Ramos (cell line): ENCODE measurements around the gene SPG11.
"Not testable (repeated sequence)": the region's sequence is repeated elsewhere in the genome, so short reads cannot be mapped to it uniquely, and the experiment has no call there.

Experiments
- in situ Hi-C: fragments of 300-500 bp; cut with MboI; formaldehyde crosslinking; loops from one replicate; pipeline ENCODE4 v1.14.3; 2022; ENCODE audit warnings: low sequenced_read_pairs; ENCODE audit not compliant: unreplicated experiment

Gene SPG11

DNA sequence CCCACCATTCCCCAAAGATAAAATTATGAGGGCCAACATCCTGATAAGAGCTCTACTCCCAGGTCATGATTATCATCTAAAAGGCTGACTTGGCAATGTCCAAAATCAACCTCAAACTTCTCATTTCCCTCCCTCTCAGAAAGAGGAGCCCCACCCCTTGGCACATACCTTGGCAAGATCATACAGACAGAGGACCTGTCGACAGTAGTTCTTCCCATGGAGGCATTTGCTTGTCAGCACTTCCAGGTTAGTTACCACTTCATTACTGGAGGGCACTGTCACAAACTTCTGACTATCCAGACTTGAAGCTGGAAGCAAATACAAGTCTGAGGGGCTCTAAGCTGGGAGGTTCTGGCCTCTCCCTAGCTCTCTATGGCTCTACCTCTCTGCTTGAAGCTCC, 88.7 kb downstream of the SPG11 start:
- in situ Hi-C loops: no loop called here

DNA sequence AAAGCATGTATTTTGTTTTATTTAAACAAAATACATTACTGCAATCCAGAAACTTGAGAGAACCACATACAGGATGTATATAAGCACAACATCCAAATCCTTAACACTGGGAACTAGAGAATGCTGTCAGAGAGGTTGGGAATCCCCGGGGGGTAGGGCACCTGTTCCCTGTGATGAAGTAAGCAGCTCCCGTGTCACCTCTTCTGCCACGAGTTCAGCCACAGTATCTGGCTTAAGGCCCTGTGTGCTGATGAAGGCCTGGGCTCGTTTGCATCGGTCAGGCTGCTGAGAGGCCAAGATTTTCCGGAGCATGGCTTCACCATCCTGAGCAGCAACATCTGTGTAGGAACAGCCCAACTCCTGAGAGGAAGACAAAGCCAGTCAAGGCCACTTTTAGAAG, 90.1 kb downstream of the SPG11 start:
- in situ Hi-C loops: no loop called here

DNA sequence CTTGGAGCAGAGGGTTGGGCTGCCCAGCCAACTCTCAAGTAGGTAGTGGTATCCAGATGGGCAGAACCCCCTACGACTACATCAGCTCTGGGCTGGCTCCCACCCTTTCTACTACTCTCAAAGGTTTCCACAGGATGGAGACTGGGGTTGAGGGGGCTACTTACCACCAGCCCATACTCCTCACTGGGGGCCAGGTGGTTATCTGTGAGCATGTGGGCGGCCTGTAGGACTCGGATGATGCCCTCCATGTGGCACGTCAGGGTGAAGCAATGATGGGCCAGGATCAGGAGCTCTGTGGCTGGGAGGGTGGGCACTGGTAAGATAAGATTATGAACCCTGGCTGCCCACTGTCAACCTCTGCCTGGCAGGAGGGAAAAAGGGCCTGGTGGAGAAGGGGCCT, 93.1 kb downstream of the SPG11 start:
- in situ Hi-C loops: no loop called here

DNA sequence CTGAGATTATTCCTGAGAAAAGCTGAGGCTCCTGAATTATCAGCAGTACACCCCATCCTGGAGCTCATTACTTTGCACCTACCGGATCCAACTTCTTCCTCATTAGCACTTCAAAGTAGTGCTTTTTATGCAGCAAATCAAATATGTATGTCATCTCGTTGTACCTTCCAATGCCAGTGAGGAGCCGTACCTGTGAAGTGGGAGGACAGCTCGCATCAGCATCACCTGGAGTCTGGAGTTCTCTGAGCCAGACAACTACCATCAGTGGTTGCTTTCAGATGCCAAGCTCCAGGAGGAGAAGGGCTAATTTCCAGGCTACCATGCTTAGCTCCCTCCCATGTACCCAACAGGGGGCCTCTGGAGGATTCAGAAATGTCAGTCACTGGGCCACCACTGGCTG, 94.1 kb downstream of the SPG11 start:
- in situ Hi-C loops: no loop called here

DNA sequence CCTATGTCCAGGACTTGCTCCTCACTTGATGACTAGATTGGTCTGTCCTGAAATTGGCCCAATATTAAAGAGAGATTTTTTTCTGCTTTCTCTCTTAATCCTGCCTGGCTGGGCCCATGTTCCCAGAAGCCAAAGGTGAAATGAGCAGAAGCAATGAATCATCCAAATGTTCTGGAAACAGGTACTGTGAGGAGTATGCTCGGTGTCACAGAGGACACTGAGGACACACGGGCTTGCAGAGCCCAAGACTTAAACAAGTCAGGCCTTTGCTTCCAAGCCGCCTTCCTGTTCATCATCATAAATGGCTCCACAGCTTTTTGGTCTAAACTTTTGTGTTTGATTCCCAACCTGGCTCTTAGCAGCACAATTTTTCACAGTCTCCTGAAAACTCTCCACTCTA, 95.1 kb downstream of the SPG11 start:
- in situ Hi-C loops: no loop called here

DNA sequence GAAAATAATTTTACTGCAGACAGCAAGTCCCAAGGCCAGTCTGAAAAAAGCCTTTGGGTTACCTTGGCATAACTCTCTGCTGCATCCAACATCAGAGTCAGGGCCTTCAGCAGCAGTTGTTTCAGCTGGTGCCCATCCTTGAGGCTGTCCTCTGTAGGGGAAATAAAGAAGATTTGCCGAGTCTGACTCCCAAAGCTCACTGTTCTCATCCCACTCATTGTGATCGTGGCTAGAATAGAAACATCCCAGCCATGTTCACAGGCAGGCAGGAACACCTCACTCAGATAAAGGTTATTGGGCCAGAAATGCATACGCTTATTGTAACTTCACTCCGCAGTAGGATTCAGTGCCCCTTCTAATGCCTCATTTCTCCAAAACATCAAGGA, 97.3 kb downstream of the SPG11 start:
- in situ Hi-C loops: no loop called here

DNA sequence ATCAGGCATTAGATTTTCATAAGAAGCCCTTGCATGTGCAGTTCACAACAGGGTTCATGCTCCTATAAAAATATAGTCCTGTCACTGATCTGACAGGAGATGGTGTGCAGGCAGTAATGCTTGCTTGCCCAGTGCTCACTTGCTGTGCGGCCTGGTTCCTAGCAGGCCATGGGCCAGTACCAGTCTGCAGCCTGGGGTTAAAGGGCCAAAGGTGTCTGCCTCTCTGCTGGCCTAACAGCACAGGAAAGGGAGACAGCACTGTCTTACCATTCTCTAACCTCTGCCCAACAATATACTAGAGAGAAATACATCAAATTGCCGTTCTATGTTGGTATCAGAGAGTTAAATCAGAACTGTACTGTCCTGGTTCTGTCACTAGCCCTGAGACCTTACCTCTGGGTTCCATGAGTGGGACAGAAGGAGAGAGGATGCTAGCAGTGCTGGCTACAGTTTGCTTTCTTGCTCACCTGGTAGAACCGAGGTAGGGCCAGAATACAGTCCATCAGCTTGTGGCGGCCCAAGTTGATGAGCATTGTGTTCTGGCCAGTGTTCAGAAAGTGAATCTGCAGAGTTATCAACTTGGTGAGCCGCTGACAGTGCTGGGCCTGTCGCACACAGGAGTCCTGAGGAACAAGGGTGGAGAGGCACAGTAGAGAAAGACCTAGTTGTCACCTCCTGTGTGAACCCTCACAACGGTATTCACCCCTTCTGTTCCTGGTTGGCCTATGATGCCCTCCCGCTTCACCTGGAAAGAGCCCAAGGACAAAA, 97.9 kb downstream of the SPG11 start:
- in situ Hi-C loops: no loop called here

DNA sequence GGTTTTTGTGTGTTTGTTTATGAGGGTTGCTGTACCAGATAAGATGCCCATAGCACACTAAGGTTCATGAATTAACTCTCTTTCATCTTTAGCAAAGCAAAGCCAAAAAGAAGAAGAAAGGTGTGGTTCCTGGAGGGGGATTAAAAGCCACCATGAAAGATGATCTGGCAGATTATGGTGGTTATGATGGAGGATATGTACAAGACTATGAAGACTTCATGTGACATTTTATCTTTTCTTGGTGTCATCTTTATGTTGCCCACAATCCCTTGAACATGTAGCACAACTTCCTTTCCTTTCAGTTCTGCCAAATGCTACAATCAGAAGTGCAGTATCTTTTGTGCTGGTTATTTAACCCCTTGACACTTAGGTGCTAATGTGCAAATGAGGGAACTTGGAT, 102.5 kb downstream of the SPG11 start:
- in situ Hi-C loops: not testable (repeated sequence)

DNA sequence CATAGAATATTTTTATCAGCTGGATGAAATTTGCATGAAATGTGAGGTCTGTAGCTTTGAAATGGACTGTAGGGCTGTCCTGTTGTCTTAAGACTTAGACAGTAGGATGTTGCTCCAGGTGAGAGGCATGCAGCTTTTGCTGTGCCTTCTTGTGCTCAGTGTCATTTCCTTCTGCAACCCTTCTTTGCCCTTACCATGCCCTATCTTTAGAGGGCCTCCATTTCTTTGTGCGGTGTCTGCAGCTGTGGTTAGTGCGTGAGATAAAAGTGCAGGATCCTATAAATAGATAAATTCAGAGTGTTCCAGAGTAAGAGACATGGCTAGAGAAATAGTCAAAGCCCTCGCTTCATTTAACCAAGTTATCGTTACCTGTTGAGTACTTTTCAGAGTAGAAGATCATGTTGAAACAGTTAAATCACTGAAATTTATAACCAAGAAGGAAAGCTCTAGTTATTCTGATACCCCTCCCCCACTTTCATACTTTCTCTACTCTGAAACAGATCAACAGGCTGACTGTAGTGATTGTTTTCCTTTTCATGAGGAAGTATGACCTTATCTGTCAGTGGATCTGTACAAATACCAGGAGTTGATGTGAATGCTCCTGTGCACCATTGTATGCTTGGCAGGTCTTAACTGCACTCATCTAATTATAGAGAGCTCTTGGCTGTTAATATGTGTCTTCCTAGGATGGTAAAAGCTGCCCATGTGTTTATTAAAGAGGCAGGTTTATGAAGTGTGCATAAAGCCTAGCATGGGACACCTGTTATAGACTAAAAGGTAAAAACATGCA, 108.3 kb downstream of the SPG11 start:
- in situ Hi-C loops: no loop called here

DNA sequence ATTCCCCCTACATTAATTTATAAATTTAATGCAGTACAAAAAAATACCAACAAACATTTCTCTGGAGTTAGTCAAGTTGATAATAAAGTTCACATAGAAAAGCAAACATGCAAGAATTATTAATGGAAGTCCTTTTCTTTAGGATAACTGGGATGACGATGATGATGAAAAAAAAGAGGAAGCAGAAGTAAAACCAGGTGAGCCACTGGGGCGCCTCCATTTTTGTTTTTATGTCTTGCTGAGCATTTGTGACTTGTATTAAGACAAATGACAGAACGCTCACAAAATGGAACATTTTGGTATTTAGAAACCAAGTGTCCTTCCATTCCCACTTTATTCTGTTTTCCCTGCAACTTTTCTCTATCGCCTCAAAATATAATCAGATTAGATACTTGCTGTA, 112.7 kb downstream of the SPG11 start:
- in situ Hi-C loops: no loop called here

DNA sequence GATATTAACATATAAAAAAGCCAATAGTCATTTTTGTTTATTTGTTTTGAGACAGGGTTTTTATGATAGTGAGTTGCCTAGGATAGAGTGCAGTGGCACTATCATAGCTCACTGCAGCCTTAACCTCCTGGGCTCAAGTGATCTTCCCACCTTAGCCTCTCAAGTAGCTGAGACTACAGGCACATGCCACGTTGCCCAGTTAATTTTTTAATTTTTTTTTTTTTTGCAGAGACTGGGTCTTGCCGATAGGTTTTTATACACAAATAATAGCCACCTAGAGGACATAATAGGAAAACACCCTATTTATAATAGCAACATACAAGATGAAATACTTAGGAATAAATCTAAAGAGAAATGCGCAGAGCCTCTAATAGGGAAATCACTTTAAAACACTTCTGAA, 113.2 kb downstream of the SPG11 start:
- in situ Hi-C loops: no loop called here

DNA sequence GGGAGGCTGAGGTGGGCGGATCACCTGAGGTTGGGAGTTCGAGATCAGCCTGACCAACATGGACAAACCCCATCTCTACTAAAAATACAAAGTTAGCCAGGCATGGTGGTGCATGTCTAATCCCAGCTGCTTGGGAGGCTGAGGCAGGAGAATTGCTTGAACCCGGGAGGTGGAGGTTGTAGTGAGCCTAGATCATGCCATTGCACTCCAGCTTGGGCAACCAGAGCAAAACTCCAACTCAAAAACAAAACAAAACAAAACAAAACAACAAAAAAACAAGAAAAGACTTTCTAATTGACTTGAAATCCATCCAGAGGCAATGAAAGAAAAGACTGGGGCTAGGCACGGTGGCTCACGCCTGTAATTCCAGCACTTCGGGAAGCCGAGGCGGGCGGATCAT, 114.3 kb downstream of the SPG11 start:
- in situ Hi-C loops: not testable (repeated sequence)

DNA sequence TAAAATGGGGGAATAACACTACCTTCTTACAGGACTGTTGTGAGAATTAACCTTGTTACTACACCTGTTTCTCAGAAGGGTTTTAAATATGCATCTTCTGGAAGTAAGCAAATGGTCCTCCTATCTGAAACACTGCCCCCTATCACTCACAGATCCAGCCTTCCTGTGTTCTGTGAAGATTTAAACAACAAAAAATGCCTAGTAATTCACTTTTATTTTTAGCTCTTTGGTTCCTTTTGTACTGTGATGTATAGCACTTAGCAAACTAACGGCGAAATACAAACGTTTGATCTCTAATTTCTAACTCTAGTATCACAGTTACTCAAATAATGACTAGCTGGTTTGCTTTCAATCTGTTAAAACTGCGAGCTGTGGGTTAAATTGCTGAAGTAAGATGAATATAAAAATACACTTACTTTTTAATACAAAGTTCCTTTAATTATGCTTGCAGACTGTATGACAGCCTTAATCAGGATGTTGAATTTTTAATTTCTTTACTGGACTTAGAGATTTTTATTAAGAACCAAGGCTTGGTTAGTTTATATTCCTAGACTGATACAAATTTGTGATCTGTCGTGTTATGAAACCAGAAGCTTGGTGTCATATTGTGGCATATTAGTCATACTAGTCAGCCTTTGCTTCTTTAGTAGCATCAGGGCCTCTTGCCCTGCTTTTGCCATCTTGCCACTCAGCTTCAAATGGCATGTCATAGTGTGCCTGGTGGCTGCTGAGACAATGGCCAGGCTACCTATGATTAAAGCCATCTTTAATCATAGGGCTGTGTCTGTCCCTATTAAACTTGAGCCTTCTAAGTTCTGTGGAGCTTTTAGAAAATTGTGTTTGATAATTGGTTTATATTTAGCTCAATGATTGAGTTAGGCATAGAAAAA, 117.3 kb downstream of the SPG11 start:
- in situ Hi-C loops: no loop called here

DNA sequence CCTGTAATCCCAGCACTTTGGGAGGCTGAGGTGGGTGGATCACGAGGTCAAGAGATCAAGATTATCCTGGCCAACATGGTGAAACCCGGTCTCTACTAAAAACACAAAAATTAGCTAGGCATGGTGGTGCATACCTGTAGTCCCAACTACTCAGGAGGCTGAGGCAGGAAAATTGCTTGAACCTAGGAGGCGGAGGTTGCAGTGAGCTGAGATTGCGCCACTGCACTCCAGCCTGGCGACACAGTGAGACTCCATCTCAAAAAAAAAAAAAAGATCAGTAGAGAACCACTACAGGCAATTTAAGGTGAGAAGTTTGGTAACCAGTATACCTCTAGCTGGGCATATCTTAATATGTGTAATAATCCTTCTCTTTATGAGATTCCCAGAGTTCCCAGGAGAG, 118.7 kb downstream of the SPG11 start:
- in situ Hi-C loops: not testable (repeated sequence)

DNA sequence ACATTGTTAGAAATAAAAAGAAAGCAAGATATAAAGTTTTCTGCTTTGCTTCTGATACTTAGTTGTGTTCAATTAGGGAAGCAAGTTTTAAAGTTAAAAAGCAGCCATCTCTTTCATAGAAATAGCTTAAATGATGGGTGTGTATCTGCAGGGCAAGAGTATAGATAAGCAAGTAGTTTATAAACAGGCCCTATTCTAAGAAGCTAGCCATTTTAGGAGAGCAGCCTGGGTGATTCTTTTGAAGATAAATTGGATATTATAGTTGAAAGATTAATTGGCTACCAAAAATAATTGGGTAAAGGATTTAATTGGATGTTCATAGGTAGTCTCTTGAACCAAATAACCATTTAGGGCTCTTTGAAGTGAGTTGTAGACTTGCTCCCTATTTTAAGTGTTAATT, 120.9 kb downstream of the SPG11 start:
- in situ Hi-C loops: no loop called here

DNA sequence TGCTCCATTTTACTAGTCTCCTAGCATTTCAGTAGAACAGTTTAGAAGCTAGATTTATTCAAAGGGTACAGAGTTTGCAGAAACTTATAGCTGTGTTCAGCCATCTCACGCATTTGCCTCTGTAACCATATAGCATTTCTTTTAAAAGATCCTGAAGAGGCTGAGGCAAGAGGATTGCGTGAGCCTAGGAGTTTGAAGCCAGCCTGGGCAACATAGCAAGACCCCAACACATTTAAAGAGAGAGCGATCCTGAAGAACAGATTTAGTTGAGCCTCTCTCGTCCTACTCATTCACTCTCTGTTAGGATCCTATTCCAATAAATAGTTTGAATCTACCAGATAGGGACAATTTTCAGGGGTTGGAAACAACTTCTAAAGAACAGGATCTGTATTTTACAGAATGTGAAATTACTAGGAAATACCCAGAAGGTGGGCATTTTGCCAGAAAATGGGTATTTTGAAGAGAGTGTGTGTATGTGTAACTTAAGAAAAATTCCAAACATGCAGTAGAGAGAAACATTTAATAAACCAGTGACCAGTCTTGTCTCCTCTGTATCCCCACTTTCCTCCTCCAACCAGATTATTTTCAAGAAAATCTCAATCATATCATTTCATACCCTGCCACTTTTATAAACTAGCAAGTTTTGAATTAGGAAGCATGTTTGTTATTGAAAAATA, 122.0 kb downstream of the SPG11 start:
- in situ Hi-C loops: no loop called here

DNA sequence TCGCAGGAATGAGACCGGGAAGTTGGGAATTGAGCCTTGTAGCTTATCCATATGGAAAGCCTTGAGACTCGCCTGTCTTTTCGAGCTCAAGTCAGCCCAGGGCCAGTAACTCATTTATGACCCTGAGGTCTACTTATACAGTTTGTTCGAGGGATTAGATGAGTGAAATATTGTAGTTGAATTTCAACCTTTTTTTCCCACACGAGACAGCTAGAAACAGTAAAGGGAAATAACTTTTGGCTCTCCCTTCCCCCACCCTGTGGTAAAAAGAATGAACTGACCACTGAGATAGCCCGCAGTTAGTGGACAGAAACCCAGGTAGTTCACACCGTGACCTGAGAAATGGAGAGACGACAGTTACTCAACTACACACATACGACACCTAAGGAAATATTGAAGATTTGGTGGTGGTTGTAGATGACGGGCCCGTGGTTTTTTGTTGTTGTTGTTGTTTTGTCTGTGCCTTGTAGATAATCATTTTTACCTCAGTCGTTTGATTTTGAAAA, 125.7 kb downstream of the SPG11 start:
- in situ Hi-C loops: no loop called here

DNA sequence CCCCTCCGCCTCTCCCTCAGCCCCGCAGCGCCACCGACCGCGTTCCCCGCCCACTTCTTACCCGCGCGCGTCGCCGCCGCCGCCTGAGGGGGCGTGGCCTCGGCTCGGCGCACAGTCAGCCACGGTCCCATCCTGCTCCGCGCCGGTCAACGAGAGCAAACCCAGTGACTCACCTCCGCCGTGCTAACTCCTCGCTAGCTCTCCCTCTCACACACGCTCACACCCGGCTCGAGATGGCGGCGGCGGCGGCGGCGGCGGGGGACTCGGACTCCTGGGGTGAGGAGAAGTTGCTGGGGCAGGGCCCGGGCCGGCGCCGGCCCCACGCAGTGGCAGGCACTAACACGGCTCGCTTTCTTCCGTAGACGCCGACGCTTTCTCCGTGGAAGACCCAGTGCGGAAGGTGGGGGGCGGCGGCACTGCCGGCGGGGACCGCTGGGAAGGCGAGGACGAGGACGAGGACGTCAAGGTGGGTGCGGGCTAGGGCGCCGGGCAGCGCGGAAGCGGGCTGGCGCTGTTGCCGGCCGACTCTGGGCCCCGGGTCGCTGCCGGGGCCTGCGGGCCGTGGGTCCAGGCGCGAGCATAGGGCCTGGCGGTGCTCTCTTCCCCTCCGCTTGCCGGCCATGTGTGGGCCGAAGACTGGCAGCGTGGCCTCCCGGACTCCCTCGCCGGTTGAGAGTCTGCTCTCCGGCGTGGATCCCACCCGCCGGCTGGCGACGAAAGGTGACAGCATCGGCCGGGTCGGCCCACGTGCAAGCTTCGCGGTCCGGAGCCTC, 126.3 kb downstream of the SPG11 start, which contains the start of gene EIF3J:
EIF3J (plus strand) TSS at position 186 of the 773 bp plus-strand sequence; CDS start at position 234, 48 bp downstream.
- in situ Hi-C loops: no loop called here

DNA sequence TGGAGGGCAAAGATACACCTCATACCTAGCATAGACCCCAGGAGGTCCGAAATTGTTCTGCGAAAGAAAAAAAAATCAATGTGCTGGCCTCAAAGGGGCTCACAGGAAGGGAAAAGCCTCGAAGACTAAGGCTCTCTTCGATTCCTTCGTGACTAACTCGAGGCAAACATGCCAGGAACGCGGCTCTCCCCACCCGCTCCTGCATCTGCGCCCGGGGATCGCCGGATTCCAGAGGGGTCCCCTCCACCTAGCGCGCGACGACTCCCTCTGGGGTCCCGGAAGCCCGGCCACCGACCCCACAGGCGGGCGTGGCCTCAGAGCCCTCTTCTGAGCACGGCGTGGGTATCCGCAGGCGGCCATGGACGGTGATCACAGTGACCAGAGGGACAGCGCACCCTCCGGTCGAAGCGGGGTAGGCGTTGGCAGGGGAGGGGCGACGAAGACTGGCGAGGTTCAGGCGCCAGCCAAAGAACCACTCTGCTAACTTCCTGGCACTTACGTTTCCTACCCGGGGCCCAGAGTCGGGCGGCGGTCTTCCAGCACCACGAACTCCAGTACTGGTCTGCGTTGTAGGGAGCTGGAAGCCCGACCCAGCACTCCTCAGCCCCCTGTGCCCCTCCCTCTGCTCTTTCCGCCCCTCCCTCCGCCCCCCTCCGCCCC, 127.0 kb downstream of the SPG11 start:
- in situ Hi-C loops: no loop called here
